OCI-LY7 (cell line): ENCODE results near the gene CMTM4. TPM values are rescaled to one million over a fixed set of nuclear protein-coding genes. Genes with fewer than 3 reads are reported as not detected.
"Not testable (repeated sequence)": the region's sequence is repeated elsewhere in the genome, so short reads cannot be mapped to it uniquely, and the experiment has no call there.

ENCODE experiments used
- BruUV-seq: library from RNA; stranded (reverse); fragments of 400-500 nt; replicated peaks from 2 replicates; lab custom pipeline; 2021; lab: Mats Ljungman, UMichigan
- CTCF ChIA-PET: fragments of 300-600 bp; sonication (Branson Sonifier 250); formaldehyde crosslinking; loops from one replicate; lab custom pipeline; 2022; ENCODE audit warnings: antibody characterized with exemption; ENCODE audit not compliant: unreplicated experiment; lab: Charles Lee
- POLR2A ChIA-PET: fragments of 300-600 bp; sonication (Branson Sonifier 250); formaldehyde crosslinking; loops from one replicate; lab custom pipeline; 2022; ENCODE audit warnings: antibody characterized with exemption; lab: Charles Lee
- DNase-seq: peaks from one replicate; pipeline ENCODE4 v3.0.0-alpha.2; 2015; ENCODE audit warnings: low spot score
- H2AFZ ChIP-seq: fragments of 200-600 bp; sonication (generic), shearing (Covaris generic); 2 replicates; pipeline ENCODE4 v1.6.1; 2014; ENCODE audit warnings: mild to moderate bottlenecking, antibody characterized with exemption, low read length, moderate library complexity
- H3K27ac ChIP-seq: fragments of 200-600 bp; sonication (generic); 2 replicates; pipeline ENCODE4 v1.5.1; 2014; ENCODE audit warnings: mixed run types, low read depth, mild to moderate bottlenecking, moderate library complexity, low read length, inconsistent platforms; ENCODE audit not compliant: poor library complexity, severe bottlenecking
- H3K36me3 ChIP-seq: fragments of 200-600 bp; sonication (generic); 2 replicates; pipeline ENCODE4 v1.6.1; 2014; ENCODE audit warnings: mild to moderate bottlenecking, antibody characterized with exemption, low read length, moderate library complexity, mixed read lengths; ENCODE audit not compliant: insufficient read depth
- H3K4me1 ChIP-seq: fragments of 200-600 bp; sonication (generic); 2 replicates; pipeline ENCODE4 v1.5.1; 2014; ENCODE audit warnings: mild to moderate bottlenecking, low read length; ENCODE audit not compliant: insufficient read depth, poor library complexity, severe bottlenecking
- H3K4me2 ChIP-seq: fragments of 200-600 bp; sonication (generic); 2 replicates; pipeline ENCODE4 v1.6.1; 2014; ENCODE audit warnings: mild to moderate bottlenecking, low read length
- H3K4me3 ChIP-seq: fragments of 200-600 bp; sonication (generic); 2 replicates; pipeline ENCODE4 v1.5.1; 2014; ENCODE audit warnings: mild to moderate bottlenecking, low read depth, low read length; ENCODE audit not compliant: poor library complexity, severe bottlenecking
- H3K79me2 ChIP-seq: fragments of 200-600 bp; sonication (generic); 2 replicates; pipeline ENCODE4 v1.6.1; 2016; ENCODE audit warnings: low read depth, mild to moderate bottlenecking, low read length, moderate library complexity, mixed read lengths; ENCODE audit not compliant: insufficient read depth
- H3K9me2 ChIP-seq: fragments of 200-600 bp; sonication (generic); 2 replicates; pipeline ENCODE4 v1.6.1; 2016; ENCODE audit warnings: mild to moderate bottlenecking, low read length, mixed read lengths; ENCODE audit not compliant: insufficient read depth
- H3K9me3 ChIP-seq: fragments of 200-600 bp; sonication (generic); 2 replicates; pipeline ENCODE4 v1.6.1; 2014; ENCODE audit warnings: mild to moderate bottlenecking, mixed run types, low read length, mixed read lengths
- H4K20me1 ChIP-seq: fragments of 200-600 bp; sonication (generic); 2 replicates; pipeline ENCODE4 v1.6.1; 2014; ENCODE audit warnings: mild to moderate bottlenecking, antibody characterized with exemption, low read length, moderate library complexity, mixed read lengths; ENCODE audit not compliant: insufficient read depth
- CTCF ChIP-seq: fragments of 200-600 bp; sonication (generic); conservative IDR thresholded peaks from 2 replicates; pipeline ENCODE4 v1.5.1; 2014; ENCODE audit warnings: mild to moderate bottlenecking, antibody characterized with exemption, low read length, moderate library complexity, mixed read lengths
- EZH2phosphoT487 ChIP-seq: fragments of 200-600 bp; sonication (generic); IDR thresholded peaks from 2 replicates; pipeline ENCODE4 v1.6.1; 2018; ENCODE audit warnings: low read depth, borderline replicate concordance, mild to moderate bottlenecking, mixed run types, antibody characterized with exemption, low read length, moderate library complexity, mixed read lengths
- intact Hi-C: fragments of 100-400 bp; cut with micrococcal nuclease; formaldehyde crosslinking; loops from one replicate; pipeline ENCODE4 v1.10.0; 2022; ENCODE audit not compliant: unreplicated experiment
- total RNA-seq, 2 experiments: library from RNA; depleted of rRNA in 1 of 2; stranded (reverse); fragments of >200 nt in 1 of 2; shearing (Covaris generic) in 1 of 2; gene quantifications; 2 replicates each; pipeline ENCODE4 v1.2.3, GENCODE V29; 2014 to 2022

The CMTM4 gene
- total RNA-seq, 2 experiments from 2014 or later = 0.03 to 1.3 TPM

DNA sequence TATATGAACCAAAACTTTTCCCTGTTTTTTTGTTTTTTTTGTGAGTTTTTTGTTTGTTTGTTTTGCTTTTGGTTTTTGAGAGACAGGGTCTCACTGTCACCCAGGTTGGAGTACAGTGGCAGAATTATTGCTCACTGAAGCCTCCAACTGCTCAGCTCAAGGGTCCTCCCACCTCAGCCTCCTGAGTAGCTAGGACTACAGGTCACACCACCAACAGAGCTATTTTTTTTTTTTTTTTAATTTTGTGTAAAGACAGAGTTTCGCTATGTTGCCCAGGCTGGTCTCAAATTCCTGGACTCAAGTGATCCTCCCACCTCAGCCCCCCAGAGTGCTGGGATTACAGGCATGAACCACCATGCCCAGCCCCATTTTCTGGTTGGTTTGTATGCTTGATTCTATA is 28.6 kb downstream of the CMTM4 start:
- no TSS peak for BruUV-seq
- Histone ChIP-seq H3K36me3 (no peaks in the 10 kb centered on the region), H2AFZ (no peak overlapping the region), H3K79me2 (no peaks in the 10 kb centered on the region), H3K9me3 (no peaks in the 10 kb centered on the region), H3K4me2 (no peak overlapping the region), H4K20me1 (no peaks in the 10 kb centered on the region), H3K27ac (no peak overlapping the region), H3K4me1 (no peaks in the 10 kb centered on the region), H3K9me2 (no peaks in the 10 kb centered on the region), H3K4me3 (no peak overlapping the region)
- ChIA-PET POLR2A (interaction anchor here (0.6 to 1.6 kb wide), 2 partner anchors 189 to 200 kb away, joined by 3 to 4 read pairs; no protein-coding TSS in a partner anchor), CTCF (interaction anchor here (1.1 kb wide), 1 partner anchor 16 kb away, joined by 3 read pairs; no protein-coding TSS in a partner anchor)
- DNase-seq = no peak
- intact Hi-C loops = no loop called here
- TF ChIP-seq CTCF = no peak
- no peak for TF ChIP-seq EZH2phosphoT487

DNA sequence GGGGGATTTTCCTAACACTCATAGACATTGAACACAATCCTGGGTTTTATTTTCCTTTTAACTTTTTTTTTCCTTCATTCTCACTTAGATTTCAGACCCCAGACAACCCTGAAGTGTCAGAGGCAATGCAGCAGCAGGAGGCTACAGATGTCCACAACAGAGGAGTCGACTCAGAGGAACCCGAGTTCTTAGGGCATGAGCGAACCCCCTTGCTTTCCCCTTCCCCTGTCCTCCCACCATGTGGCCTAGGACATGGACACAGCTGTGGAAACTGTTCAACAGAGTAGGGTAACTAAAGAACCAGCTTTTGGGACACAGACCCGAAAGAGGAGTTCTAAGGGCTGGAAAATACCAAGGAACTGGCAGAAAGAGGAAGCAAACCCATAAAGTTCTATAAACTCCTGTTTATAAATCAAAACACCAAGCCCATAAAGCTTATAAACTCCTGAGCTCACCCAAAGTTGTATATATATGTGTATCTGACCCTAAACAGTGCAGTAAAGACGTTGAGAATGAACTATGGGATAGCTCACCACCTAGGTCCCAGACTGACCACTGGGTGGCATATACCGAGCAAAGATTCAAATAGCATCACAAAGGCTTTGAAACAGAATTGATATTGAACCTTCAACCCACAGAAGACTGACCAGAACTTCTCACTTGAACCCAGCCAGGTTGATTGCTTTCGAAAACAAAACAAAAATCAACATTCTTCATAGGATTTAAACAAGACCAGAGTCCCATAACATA is 33.9 kb downstream of the CMTM4 start:
- no peaks in the 10 kb centered on the region for H3K79me2 ChIP-seq
- no TSS peak for BruUV-seq
- DNase-seq = peak; percentile 44
- ChIA-PET POLR2A (interaction anchor here (0.5 to 1.3 kb wide), 5 partner anchors 9 to 253 kb away, joined by 3 to 10 read pairs (median 6); no protein-coding TSS in a partner anchor), CTCF (interaction anchor here (0.5 to 1.4 kb wide), 4 partner anchors 11 to 212 kb away, joined by 3 to 5 read pairs (median 4); no protein-coding TSS in a partner anchor)
- H3K36me3 ChIP-seq = no peaks in the 10 kb centered on the region
- no peak overlapping the region for H3K4me3 ChIP-seq
- H3K4me1 ChIP-seq = no peaks in the 10 kb centered on the region
- H3K9me2 ChIP-seq = no peaks in the 10 kb centered on the region
- no peaks in the 10 kb centered on the region for H4K20me1 ChIP-seq
- H3K9me3 ChIP-seq = no peaks in the 10 kb centered on the region
- TF ChIP-seq CTCF (peak; percentile 80), EZH2phosphoT487 (no peak)
- no peak overlapping the region for H3K4me2 ChIP-seq
- no peak overlapping the region for H3K27ac ChIP-seq
- H2AFZ ChIP-seq = no peak overlapping the region
- intact Hi-C loops = loop anchor here (2.0 kb wide), 1 partner anchor 206 kb away; no protein-coding TSS in a partner anchor

- not testable (repeated sequence) for BruUV-seq, H3K4me1 ChIP-seq, H3K79me2 ChIP-seq, H4K20me1 ChIP-seq, H3K36me3 ChIP-seq, DNase-seq, H3K27ac ChIP-seq, H3K9me2 ChIP-seq, H3K9me3 ChIP-seq, H2AFZ ChIP-seq, H3K4me2 ChIP-seq, H3K4me3 ChIP-seq
- intact Hi-C loops = loop anchor here (2.0 kb wide), 1 partner anchor 207 kb away; no protein-coding TSS in a partner anchor
- ChIA-PET CTCF (interaction anchor here (0.6 to 1.7 kb wide), 5 partner anchors 10 to 185 kb away, joined by 3 to 5 read pairs (median 3); no protein-coding TSS in a partner anchor), POLR2A (interaction anchor here (0.5 to 1.3 kb wide), 3 partner anchors 9 to 1758 kb away, joined by 4 to 6 read pairs (median 5); no protein-coding TSS in a partner anchor)
Observed at GRCh38 chr16:66661671-66662346, 34.7 kb downstream of the CMTM4 start.
